GM18951 (cell line): ENCODE data around the gene RASAL3.

Source experiments
- POLR2A ChIP-seq: IDR thresholded peaks from 4 replicates; pipeline ENCODE4 v1.6.1; 2011; ENCODE audit warnings: mild to moderate bottlenecking; ENCODE audit not compliant: insufficient read length, insufficient read depth; ENCODE audit errors: extremely low read depth
- in situ Hi-C: fragments of 300-500 bp; cut with MboI; formaldehyde crosslinking; loops from one replicate; pipeline ENCODE4 v1.12.0; 2022; ENCODE audit warnings: low sequenced_read_pairs, mixed read lengths, inconsistent platforms; ENCODE audit not compliant: unreplicated experiment

The RASAL3 gene

DNA sequence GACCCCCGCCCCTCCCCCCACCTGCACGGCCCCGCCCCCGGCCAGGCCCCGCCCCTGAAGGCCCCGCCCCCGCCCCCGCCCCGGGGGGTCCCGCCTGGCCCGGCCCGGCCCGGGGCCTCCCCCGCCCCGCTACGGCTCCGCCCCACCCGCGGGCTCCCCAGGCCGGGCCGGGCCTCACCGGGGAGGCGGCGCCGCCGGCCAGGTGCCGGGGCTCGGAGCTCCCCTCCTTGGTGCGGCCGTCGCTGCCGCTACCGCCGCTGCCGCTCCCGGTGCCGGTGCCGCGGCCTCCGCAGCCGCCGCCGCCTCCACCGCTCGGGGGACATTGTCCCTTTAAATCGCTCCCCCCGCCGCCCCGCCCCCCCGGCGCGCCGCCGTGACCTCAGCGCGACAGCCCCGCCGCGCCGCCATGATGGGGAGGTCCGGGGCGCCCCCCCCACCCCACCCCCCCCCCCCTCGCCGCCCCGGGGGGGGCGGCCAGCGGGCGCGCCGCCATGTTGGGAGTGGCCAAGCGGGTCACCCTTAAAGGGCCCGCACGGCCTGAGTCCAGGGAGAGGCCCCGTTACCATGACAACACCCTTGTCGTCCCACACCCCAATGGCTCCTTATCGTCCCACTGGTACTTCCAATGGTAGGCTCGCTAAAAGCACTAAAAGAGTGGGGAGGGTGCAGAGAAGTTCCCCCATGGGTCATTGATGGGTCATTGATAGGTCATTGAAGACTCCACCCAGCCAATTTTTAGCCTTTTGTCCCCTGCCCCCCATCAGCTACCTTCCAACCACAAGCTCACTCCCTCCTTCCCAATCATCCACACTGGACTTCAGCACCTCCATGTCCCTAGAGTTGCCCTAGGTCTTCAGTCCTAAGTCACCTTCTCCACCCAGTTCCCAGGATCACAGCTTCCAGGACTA, 14.5 kb downstream of the RASAL3 start, which contains the start of gene WIZ:
Gene WIZ (minus strand): TSS at position 337 of the 908 bp plus-strand sequence. CDS start 1,649 bp downstream, outside the sequence.
- in situ Hi-C loops = no loop called here
- peak; percentile 41 for TF ChIP-seq POLR2A

DNA sequence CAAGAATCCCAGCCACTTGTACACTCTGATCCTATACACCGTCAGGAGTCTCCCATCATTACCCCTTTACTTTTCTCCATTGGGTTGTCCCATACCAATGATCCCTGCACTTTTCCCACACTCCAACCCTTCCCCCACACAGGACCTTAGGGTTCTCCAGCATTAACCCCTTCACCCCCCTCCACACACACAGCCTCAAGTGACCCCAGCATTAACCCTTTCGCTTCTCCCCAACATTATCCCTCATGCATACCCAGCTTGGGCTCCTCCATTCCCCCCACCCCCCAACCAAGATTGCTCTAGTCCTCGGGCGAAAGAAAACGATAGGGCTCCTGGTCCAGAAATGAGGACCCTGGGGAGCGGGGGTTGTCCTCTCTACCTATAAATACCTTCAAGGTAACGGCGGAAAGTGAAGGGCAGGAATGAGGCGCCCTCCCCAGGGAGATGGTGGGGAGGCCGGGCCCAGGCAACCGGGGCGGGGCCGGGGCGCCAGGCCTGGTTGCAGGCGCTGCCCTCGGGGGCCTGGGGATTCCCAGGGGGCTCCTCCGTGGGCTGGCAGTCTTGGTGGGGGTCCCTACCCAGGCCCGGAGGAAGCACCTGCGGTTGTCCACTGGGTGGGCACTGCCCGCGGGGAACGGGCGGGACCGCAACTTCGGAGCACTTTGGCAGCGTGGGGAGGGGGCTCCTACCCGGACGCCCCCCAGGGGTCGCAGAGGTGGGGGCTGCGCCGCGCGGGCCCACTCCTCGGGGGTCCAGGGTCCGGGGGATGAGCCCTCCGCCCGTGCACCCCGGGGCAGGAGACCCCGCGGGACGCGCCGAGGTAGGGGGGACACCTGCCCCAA, 15.3 kb downstream of the RASAL3 start:
- TF ChIP-seq POLR2A = no peak
- in situ Hi-C loops = no loop called here

DNA sequence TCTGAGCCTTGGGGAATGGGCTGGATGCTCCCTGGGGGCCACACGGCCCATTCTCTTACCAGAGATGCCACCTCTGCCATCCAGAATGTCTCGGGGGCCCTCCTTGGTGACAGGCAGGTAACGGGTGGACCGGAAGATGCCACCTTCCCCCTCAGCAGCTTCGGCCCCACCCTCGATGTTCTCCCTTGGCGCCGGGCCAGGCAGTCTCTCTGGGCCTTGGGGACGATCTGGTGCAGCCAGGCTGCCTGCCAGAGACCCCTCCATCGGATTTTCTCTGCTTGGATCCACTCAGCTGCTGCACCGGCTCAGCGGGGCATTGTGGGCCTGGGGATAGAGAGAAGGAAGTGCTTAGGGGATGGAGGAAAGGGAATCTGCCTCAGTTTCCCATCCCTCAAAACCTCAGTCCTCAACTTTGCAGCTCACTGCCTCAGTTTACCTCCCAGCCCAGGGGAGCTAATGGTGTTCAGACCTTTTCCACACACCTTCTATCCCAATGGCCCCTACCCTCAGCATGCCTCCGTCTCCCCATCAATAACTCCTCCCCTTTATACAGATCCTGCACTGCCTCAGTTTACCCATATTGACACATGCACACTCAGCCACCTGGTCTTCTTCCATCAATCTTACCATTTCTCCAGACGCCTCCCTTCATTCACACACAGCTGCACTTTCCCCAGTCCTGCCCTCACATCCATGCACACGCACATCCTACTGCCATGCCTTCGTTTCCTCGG, 16.1 kb downstream of the RASAL3 start:
- no peak for TF ChIP-seq POLR2A
- in situ Hi-C loops = no loop called here

DNA sequence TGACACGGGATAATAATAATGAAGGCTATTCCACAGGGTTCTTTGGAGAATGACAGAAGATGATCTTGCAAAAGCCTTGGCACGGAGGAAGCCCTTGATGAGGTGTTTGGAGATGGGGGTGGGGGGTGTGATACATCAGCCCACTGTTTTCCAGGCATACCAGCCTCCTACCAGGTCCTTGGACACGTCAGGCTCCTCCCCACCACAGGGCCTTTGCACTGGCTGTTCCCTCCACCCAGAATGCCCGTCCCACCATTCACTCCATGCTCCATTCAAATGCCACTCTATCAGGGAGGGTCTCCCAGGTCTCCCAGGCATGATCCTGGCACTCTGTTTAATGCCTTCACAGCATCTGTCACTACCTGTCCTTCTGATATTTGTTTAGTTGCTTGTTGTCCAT, 17.3 kb downstream of the RASAL3 start:
- in situ Hi-C loops = no loop called here
- TF ChIP-seq POLR2A = no peak

DNA sequence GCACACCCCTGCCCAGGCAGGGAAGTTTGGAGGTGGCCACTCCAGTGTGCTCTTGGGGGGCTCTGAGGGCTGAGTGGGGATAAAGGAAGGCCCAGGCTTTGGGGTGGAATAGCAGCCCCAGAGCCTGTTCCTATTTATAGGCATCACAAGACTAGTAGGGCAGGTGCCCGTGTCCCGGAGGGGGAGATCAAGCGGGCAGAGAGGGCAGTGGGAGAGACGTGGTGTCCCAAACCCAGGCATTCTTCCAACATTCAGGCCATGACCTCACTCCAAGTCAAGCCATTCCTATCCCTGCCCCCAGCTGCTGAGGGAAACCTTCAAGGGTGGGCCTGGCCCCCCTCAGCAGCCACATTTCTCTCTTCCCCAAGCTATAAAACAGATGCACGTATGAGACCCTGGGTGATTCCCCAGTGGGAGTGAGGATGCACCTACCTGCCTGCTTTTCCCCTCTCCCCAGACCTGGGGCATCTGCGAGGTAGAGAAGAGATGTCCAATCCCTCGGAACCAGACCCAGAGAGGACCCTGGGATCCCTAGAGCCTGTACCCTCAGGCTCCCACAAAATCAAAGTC, 18.5 kb downstream of the RASAL3 start:
- in situ Hi-C loops = no loop called here
- no peak for TF ChIP-seq POLR2A

DNA sequence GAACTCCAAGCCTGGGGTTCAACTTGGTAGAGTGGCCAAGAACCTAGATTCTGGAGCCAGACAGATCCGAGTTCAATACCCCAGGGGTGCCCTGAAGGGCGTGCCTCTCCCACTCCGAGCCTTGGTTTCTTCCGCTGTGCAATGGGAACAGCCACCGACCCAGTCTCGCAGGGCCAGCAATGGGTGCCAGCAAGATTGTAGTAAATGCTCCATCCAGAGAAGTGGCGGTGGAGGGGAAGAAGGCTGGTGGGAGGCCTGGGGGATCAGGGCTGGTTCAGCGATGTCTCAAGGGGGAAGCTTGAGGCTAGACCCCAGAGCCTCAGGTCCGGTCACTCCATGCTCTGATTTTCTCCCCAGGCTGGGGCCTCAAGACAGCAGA, 19.1 kb downstream of the RASAL3 start:
- in situ Hi-C loops = no loop called here
- TF ChIP-seq POLR2A = no peak

DNA sequence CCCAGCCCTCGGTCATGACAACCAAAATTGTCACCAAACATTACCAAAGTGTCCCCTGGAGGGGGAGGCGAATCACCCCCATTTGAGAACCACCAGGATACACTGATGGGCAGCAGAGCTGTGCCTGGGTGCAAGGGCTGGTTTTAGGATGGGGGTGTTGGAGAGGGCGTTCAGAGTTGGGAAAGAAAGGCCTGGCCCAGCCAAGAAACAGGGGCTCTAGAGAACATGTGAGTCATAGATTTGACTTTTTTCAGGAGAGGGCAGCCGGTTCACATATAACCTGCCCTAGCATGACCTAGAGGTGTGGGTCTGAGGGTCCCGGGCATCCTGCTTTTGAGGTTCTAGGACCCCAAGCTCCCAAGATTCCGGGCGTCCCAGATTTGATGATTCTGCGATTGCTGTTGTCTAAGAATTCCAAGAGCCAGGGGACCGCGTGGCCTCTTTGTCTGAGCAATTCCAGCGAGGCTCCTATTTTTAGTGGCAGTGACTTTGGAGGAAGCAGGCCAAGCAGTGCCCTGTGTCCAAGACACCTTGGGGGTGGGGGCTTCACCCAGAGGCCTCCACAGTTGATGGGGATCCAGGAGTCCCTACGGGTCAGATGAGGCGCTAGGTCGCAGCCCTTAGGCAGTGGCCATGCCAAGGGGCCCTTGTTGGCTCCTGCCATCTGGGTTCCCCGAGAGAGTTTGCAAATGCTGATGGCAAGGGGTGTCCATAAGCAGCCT, 19.7 kb downstream of the RASAL3 start:
- in situ Hi-C loops = no loop called here

DNA sequence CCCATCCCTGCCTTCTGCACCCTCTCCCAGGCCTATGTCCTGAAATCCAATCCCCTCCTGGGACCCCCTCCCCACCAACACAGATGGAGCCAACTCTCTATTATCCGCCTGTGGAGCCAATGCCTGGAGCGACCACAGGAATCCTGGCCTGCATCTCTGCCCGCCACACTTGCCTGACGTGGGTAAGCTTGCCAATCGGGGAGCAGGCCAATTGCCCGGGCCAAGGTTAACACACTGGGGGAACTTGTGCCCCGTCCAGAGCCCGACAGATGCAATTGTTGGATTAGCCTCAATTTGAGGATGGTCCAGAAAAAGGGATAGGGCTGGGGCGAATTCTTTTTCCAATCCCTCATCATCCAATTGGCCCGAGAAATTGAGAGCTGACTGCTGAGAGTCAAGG, 20.5 kb downstream of the RASAL3 start:
- in situ Hi-C loops = no loop called here
- no peak for TF ChIP-seq POLR2A

More for the DNA sequence above, 19.7 kb downstream of the RASAL3 start:
- no peak for TF ChIP-seq POLR2A

DNA sequence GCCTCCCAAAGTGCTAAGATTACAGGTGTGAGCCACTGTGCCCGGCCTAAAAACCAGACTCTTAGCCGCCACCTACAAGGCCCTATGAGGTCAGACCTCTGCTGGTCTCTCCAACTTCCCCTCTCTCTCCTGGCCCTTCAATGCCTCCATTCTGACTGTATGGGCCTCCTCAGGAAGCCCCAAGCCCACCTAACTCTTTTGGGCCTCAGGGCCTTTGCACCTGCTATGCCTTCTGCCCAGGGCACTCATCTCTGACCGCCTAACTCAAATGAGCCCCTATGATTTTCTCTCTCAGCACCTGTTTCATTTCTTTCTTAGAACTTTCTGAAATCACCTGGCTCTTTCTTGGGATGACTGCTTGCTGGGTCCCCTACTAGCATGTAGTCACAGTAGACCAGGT, 21.0 kb downstream of the RASAL3 start:
- in situ Hi-C loops = no loop called here
- no peak for TF ChIP-seq POLR2A

DNA sequence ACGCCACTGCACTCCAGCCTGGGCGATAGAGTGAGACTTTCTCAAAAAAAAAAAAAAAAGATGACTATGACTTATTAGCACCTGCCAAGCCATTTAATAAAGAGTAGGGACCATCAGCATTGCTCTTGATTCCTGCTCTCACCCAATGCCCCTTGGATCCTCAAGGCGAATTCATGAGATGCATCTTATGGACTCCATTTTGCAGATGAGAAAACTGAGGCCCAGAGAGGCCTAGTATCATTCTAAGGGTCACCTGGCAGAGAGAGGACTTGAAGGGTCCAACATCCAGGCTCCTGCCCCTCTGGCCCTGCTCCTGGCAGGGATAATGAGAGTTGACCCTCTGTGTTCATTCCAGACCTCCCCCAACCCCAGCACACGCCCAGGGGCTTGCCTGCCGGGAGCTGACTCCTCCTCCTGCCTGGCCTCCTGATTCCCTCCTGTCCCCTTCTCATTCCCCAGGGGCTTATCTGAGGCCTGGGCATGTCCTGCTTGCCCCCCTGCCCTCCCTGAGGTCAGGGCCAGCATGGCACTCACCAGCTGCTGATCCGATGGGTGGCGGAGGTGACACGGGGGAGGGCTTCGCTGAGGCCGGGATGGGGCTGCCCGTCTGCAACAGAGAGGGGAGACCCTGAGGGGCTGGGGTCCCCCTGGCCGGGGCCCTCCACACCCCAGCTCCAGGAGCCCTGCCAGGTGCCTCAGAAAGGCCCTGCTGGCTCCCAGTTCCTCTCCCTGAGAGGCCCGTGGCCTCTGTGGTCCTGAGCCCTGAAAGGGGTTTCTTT, 22.0 kb downstream of the RASAL3 start:
- in situ Hi-C loops = no loop called here

DNA sequence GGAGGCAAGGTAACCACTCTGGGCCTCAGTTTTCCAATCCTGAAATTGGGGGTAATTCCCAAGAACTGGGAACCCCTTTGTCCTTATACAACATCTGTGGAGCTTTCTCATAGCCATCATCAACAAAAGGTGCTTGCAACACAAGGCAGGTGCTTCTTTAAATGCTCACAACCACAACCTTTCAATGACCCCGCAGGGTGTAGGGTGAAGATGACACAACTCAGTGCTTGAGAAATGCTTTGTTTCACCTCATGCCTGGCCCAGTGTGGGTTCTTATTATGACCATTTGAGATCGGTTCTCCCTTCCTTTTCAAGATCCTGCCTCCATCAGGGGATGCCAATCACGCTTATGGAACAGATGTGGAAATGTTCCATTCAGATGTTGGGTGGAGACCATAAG, 23.0 kb downstream of the RASAL3 start:
- in situ Hi-C loops = no loop called here
- TF ChIP-seq POLR2A = no peak

More for the DNA sequence above, 22.0 kb downstream of the RASAL3 start:
- TF ChIP-seq POLR2A = no peak
